Fibroblast of pulmonary artery (primary cell): ENCODE results near the gene CHURC1.

Source experiments
- DNase-seq: peaks from one replicate; pipeline ENCODE4 v3.0.0-alpha.2; 2010; ENCODE audit warnings: low read depth
- H3K4me3 ChIP-seq: replicated peaks from 2 replicates; pipeline ENCODE4 v1.5.1; 2011; ENCODE audit warnings: low read depth, mild to moderate bottlenecking, control low read depth, low read length, moderate library complexity
- CTCF ChIP-seq: IDR thresholded peaks from 2 replicates; pipeline ENCODE4 v1.5.1; 2011; ENCODE audit warnings: mild to moderate bottlenecking, control low read depth, low read length, inconsistent platforms; ENCODE audit errors: missing control alignments

The CHURC1 gene

GRCh38 chr14:64947710-64948611, 33.7 kb downstream of the CHURC1 start:
- no peak for DNase-seq
- no peak for TF ChIP-seq CTCF

GRCh38 chr14:64948612-64949210, 34.5 kb downstream of the CHURC1 start:
- TF ChIP-seq CTCF = no peak
- H3K4me3 ChIP-seq = no peak overlapping the region
- DNase-seq = no peak

More at GRCh38 chr14:64947710-64948611, 33.7 kb downstream of the CHURC1 start:
- H3K4me3 ChIP-seq = no peak overlapping the region

GRCh38 chr14:64950889-64951288, 36.6 kb downstream of the CHURC1 start:
- no peak for TF ChIP-seq CTCF
- no peak overlapping the region for H3K4me3 ChIP-seq
- no peak for DNase-seq

- TF ChIP-seq CTCF = no peak
- DNase-seq = no peak
- H3K4me3 ChIP-seq = no peak overlapping the region
Observed at GRCh38 chr14:64951291-64951690, 37.0 kb downstream of the CHURC1 start.

GRCh38 chr14:64951724-64952123, 37.5 kb downstream of the CHURC1 start:
- no peak for DNase-seq
- H3K4me3 ChIP-seq = no peak overlapping the region
- no peak for TF ChIP-seq CTCF

GRCh38 chr14:64952598-64953309, 38.5 kb downstream of the CHURC1 start:
- no peak for DNase-seq
- no peak for TF ChIP-seq CTCF
- no peak overlapping the region for H3K4me3 ChIP-seq
